GM23248 (cell line): ENCODE results near the gene TMEM132C. TPM values are rescaled to one million over a fixed set of nuclear protein-coding genes. Genes with fewer than 3 reads are reported as not detected.

Experiments used
- DNase-seq: peaks from one replicate; pipeline ENCODE4 v3.0.0-alpha.2; 2015
- H2AFZ ChIP-seq: fragments of 200-600 bp; sonication (generic); 2 replicates; pipeline ENCODE4 v1.6.1; 2016; ENCODE audit warnings: antibody characterized with exemption
- H3F3A ChIP-seq: fragments of 200-600 bp; sonication (generic); 2 replicates; pipeline ENCODE4 v1.6.1; 2016; ENCODE audit warnings: mild to moderate bottlenecking, antibody characterized with exemption, mixed run types; ENCODE audit not compliant: insufficient read depth
- H3K27ac ChIP-seq: fragments of 200-600 bp; sonication (generic); 2 replicates; pipeline ENCODE4 v1.5.1; 2016; ENCODE audit warnings: mild to moderate bottlenecking
- H3K27me3 ChIP-seq: fragments of 200-600 bp; sonication (generic); replicated peaks from 2 replicates; pipeline ENCODE4 v1.6.1; 2016; ENCODE audit warnings: mild to moderate bottlenecking; ENCODE audit not compliant: insufficient read depth
- H3K36me3 ChIP-seq: fragments of 200-600 bp; sonication (generic); 2 replicates; pipeline ENCODE4 v1.6.1; 2016; ENCODE audit warnings: low read depth, mild to moderate bottlenecking
- H3K4me1 ChIP-seq: fragments of 200-600 bp; sonication (generic); 2 replicates; pipeline ENCODE4 v1.6.1; 2016; ENCODE audit warnings: mild to moderate bottlenecking; ENCODE audit not compliant: insufficient read depth
- H3K4me2 ChIP-seq: fragments of 200-600 bp; sonication (generic); one replicate; pipeline ENCODE4 v1.6.1; 2016; ENCODE audit warnings: mild to moderate bottlenecking; ENCODE audit not compliant: unreplicated experiment
- H3K4me3 ChIP-seq: fragments of 200-600 bp; sonication (generic); 2 replicates; pipeline ENCODE4 v1.5.1; 2016; ENCODE audit warnings: mild to moderate bottlenecking
- H3K79me2 ChIP-seq: fragments of 200-600 bp; sonication (generic); 2 replicates; pipeline ENCODE4 v1.6.1; 2016; ENCODE audit warnings: mild to moderate bottlenecking; ENCODE audit not compliant: insufficient read depth
- H3K9ac ChIP-seq: fragments of 200-600 bp; sonication (generic); 2 replicates; pipeline ENCODE4 v1.6.1; 2016; ENCODE audit warnings: mild to moderate bottlenecking
- H3K9me2 ChIP-seq: fragments of 200-600 bp; sonication (generic); 2 replicates; pipeline ENCODE4 v1.6.1; 2016; ENCODE audit warnings: mixed run types, mild to moderate bottlenecking, moderate library complexity; ENCODE audit not compliant: insufficient read depth
- H3K9me3 ChIP-seq: fragments of 200-600 bp; sonication (generic); one replicate; pipeline ENCODE4 v1.6.1; 2017; ENCODE audit warnings: low read depth
- H4K20me1 ChIP-seq: fragments of 200-600 bp; sonication (generic); 2 replicates; pipeline ENCODE4 v1.6.0; 2016; ENCODE audit not compliant: insufficient read depth
- EZH2 ChIP-seq: fragments of 200-600 bp; sonication (generic); IDR thresholded peaks from 2 replicates; pipeline ENCODE4 v1.6.1; 2018; ENCODE audit warnings: antibody characterized with exemption, mild to moderate bottlenecking; ENCODE audit not compliant: insufficient read depth, poor library complexity, severe bottlenecking
- EZH2phosphoT487 ChIP-seq: fragments of 200-600 bp; sonication (generic); IDR thresholded peaks from 2 replicates; pipeline ENCODE4 v1.6.1; 2018; ENCODE audit warnings: antibody characterized with exemption, moderate library complexity, mild to moderate bottlenecking, low read depth; ENCODE audit not compliant: insufficient read depth
- WGBS, 2 experiments: methylation state at CpG; one replicate each; pipeline ENCODE4 v1.1.6; 2015 to 2017; ENCODE audit warnings: low lambda C conversion rate in 2 of 2, low coverage in 1 of 2; ENCODE audit errors: missing lambda C conversion rate in 2 of 2; 5-methylcytosine and 5-hydroxymethylcytosine counted together
- in situ Hi-C: fragments of 300-500 bp; cut with MboI; formaldehyde crosslinking; loops from 2 replicates; pipeline ENCODE4 v1.15.0; 2020
- polyA plus RNA-seq: library from polyadenylated mRNA; unstranded; fragments of >200 nt; fragmentation: Nextera tagmentation; extraction: Ambion mirVana; gene quantifications from 2 replicates; pipeline ENCODE4 v1.2.1, GENCODE V29; 2016
- total RNA-seq: library from RNA; depleted of rRNA; stranded (reverse); fragments of >200 nt; shearing (Covaris generic); gene quantifications from 2 replicates; pipeline ENCODE4 v1.2.3, GENCODE V29; 2014

TMEM132C gene
- total and polyA plus RNA-seq, 2 experiments from 2014 or later: not detected

DNA sequence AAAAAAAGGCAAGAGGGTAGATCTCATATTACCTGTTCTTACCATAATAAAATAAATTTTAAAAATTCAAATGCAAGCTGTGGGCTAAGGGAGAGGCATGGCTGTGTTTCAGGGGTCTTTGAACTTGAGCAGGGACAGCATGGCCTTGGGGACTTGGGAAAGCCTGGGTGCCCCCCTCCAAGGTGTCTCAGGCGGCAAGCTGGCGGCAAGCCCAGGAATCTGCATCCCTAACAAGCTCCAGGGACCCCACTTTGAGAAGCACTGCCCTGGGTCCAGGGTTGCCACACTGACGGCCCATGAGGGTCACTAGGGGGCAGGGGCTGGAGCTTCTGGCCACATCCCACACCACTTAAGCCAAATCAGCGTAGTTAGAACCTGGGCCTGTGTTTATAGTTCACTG, 363.0 kb downstream of the TMEM132C start:
- H3K9me3 ChIP-seq: no peaks in the 10 kb centered on the region
- H3K4me3 ChIP-seq: no peak overlapping the region
- no peaks in the 10 kb centered on the region for H3K4me1 ChIP-seq
- no peaks in the 10 kb centered on the region for H3K79me2 ChIP-seq
- H4K20me1 ChIP-seq: no peaks in the 10 kb centered on the region
- H2AFZ ChIP-seq: no peak overlapping the region
- no peaks in the 10 kb centered on the region for H3K36me3 ChIP-seq
- no peak overlapping the region for H3K9ac ChIP-seq
- DNase-seq: no peak
- H3K9me2 ChIP-seq: no peaks in the 10 kb centered on the region
- no peaks in the 10 kb centered on the region for H3K27me3 ChIP-seq
- H3F3A ChIP-seq: no peaks in the 10 kb centered on the region
- H3K27ac ChIP-seq: no peak overlapping the region
- H3K4me2 ChIP-seq: no peak overlapping the region
- TF ChIP-seq EZH2: no peak
- no peak for TF ChIP-seq EZH2phosphoT487
- WGBS, 2 experiments: 18 to 25% methylated on average over 4 of the region's 4 CpGs
- in situ Hi-C loops: no loop called here

DNA sequence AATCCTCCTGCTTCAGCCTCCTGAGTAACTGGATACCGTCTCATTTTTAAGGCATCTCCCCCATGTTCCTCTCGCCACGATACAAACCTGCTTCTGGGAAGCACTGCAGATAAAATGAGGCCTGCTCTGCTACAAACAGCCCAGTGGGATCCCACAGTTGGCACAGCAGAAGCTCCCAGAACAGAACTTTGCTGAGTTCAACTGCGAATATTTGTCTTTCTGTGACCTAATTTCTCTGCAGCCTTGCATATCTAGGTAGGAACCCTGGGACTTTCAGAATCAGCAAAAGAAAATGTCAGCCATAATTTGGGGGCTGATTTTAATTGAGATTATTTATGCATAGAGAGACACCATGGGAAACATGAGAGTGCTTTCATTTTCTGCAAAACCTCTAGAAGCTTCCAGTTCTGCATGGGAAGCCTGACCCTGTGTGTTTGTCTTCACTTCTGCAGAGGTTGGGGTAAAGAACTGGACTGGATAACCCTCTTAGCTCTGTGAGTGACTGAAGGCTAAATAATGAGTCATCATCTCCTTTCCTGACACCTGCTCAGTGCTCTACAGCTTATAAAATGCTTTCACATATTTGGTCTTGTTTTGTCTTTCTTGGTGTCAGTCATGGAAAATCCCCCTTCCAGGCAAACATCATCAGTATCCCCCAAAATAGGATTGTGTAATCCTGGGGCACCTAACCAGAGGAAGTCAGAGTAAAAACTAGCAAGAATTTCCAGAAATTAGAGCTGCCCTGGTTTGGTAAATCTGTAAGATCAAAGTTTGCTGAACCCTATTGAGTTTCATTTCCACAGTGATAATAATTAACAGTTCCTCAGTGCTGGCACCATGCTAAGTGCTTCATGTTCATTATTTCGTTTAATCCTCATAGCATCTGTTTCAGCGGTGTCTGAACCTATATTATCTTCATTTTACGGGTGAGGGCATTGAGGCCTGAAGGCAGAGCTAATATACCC, 371.0 kb downstream of the TMEM132C start:
- Histone ChIP-seq H3F3A (no peaks in the 10 kb centered on the region), H3K9me3 (no peaks in the 10 kb centered on the region), H4K20me1 (no peaks in the 10 kb centered on the region), H3K27ac (no peak overlapping the region), H3K79me2 (no peaks in the 10 kb centered on the region), H3K9me2 (no peaks in the 10 kb centered on the region), H3K9ac (no peak overlapping the region), H2AFZ (no peak overlapping the region), H3K27me3 (no peaks in the 10 kb centered on the region), H3K4me1 (no peaks in the 10 kb centered on the region), H3K4me2 (no peak overlapping the region), H3K36me3 (no peaks in the 10 kb centered on the region), H3K4me3 (no peak overlapping the region)
- TF ChIP-seq EZH2: no peak
- no peak for TF ChIP-seq EZH2phosphoT487
- no peak for DNase-seq
- in situ Hi-C loops: no loop called here
- WGBS, 2 experiments: 16 to 19% methylated on average over 7 of the region's 7 CpGs

DNA sequence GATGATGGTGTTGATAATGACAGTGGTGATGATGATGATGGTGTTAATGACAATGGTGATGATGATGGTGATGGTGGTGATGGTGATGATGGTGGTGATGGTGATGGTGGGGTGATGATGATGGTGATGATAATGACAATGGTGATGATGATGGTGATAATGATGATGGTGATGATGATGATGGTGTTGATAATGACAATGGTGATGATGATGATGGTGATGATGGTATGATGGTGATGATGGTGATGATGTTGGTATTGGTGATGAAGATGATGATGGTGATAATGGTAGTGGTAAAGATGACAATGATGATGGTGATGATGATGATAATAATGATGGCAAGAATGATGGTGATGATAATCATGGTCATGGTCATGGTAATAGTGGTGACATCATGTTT, 372.1 kb downstream of the TMEM132C start:
- Histone ChIP-seq H3K36me3 (no peaks in the 10 kb centered on the region), H3K27me3 (no peaks in the 10 kb centered on the region), H4K20me1 (no peaks in the 10 kb centered on the region), H3K9me2 (no peaks in the 10 kb centered on the region), H3K4me3 (no peak overlapping the region), H3K79me2 (no peaks in the 10 kb centered on the region), H3K27ac (no peak overlapping the region), H3K9ac (no peak overlapping the region), H3K9me3 (no peaks in the 10 kb centered on the region), H3K4me1 (no peaks in the 10 kb centered on the region), H3K4me2 (no peak overlapping the region), H2AFZ (no peak overlapping the region), H3F3A (no peaks in the 10 kb centered on the region)
- DNase-seq: no peak
- in situ Hi-C loops: no loop called here
- TF ChIP-seq EZH2phosphoT487 (no peak), EZH2 (no peak)

DNA sequence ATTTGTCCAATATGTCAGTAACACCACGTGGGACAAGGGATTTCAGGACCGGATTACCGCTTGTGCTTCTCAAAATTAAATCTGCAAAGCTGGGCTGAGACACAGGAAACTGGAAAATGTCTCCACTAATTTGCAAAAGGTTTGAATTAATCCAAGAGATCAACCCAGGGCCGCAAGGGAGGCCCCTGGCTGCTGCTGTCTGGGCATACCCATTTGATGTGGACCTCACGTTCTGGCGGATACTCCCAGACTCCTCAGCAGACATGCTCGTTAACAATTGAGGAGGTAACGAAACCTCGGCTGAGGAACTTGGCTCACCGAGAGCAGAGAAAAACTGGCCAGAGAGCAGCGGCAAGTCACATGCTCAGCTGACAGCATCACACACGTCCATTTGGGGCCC, 376.2 kb downstream of the TMEM132C start:
- H3K36me3 ChIP-seq: no peaks in the 10 kb centered on the region
- H3K4me2 ChIP-seq: no peak overlapping the region
- no peaks in the 10 kb centered on the region for H3K79me2 ChIP-seq
- 2 to 7% methylated on average over 12 of the region's 12 CpGs for WGBS, 2 experiments
- no peaks in the 10 kb centered on the region for H4K20me1 ChIP-seq
- no peak for TF ChIP-seq EZH2phosphoT487
- no peak for TF ChIP-seq EZH2
- no peak overlapping the region for H2AFZ ChIP-seq
- no peaks in the 10 kb centered on the region for H3K4me1 ChIP-seq
- H3K9me2 ChIP-seq: no peaks in the 10 kb centered on the region
- H3K4me3 ChIP-seq: no peak overlapping the region
- no peaks in the 10 kb centered on the region for H3K9me3 ChIP-seq
- no peak for DNase-seq
- no peaks in the 10 kb centered on the region for H3F3A ChIP-seq
- H3K27ac ChIP-seq: no peak overlapping the region
- in situ Hi-C loops: no loop called here
- no peak overlapping the region for H3K9ac ChIP-seq
- no peaks in the 10 kb centered on the region for H3K27me3 ChIP-seq
